ENCODE data around the gene CCDC18. TPM values are rescaled to one million over a fixed set of nuclear protein-coding genes. Genes with fewer than 3 reads are reported as not detected.
"Not testable (repeated sequence)": the region's sequence is repeated elsewhere in the genome, so short reads cannot be mapped to it uniquely, and the experiment has no call there.

Gene CCDC18
- total RNA-seq, 2 experiments from 2014 or later = 46.5 to 59.0 TPM

- Histone ChIP-seq H3K36me3 (ENCODE audit: insufficient read depth, low read length) (peaks cover 98% of the 10 kb centered on the region), H3K4me3 (ENCODE audit: low read depth, low read length, poor library complexity, severe bottlenecking) (no peak overlapping the region), H3K27ac (ENCODE audit: low read depth, low read length, poor library complexity, severe bottlenecking) (no peak overlapping the region), H3K4me1 (ENCODE audit: insufficient read depth, low read length, poor library complexity, severe bottlenecking) (no peaks in the 10 kb centered on the region), H3K9me3 (ENCODE audit: low read length) (peaks cover 11% of the 10 kb centered on the region; the same call in 1 of the 2 replicates), H4K20me1 (ENCODE audit: insufficient read depth, low read length) (no peaks in the 10 kb centered on the region), H3K4me2 (ENCODE audit: low read length) (no peak overlapping the region), H2AFZ (ENCODE audit: low read length) (no peak overlapping the region), H3K79me2 (ENCODE audit: insufficient read depth, low read depth, low read length) (no peaks in the 10 kb centered on the region), H3K9me2 (ENCODE audit: insufficient read depth, low read length) (no peaks in the 10 kb centered on the region)
- ChIA-PET CTCF (ENCODE audit: unreplicated experiment) (no interaction called here), POLR2A (interaction anchor here (0.9 to 2.3 kb wide), 2 partner anchors 8 to 104 kb away, joined by 3 to 10 read pairs; no protein-coding TSS in a partner anchor)
- intact Hi-C loops (cut with micrococcal nuclease; ENCODE audit: unreplicated experiment) = no loop called here
- no TSS peak for BruUV-seq (replicated peaks)
- DNase-seq (ENCODE audit: low spot score) = no peak
- no peak for TF ChIP-seq EZH2phosphoT487 (IDR thresholded peaks at IDR 0.05; ENCODE audit: borderline replicate concordance, low read depth, low read length)
- TF ChIP-seq, protein P1, sequence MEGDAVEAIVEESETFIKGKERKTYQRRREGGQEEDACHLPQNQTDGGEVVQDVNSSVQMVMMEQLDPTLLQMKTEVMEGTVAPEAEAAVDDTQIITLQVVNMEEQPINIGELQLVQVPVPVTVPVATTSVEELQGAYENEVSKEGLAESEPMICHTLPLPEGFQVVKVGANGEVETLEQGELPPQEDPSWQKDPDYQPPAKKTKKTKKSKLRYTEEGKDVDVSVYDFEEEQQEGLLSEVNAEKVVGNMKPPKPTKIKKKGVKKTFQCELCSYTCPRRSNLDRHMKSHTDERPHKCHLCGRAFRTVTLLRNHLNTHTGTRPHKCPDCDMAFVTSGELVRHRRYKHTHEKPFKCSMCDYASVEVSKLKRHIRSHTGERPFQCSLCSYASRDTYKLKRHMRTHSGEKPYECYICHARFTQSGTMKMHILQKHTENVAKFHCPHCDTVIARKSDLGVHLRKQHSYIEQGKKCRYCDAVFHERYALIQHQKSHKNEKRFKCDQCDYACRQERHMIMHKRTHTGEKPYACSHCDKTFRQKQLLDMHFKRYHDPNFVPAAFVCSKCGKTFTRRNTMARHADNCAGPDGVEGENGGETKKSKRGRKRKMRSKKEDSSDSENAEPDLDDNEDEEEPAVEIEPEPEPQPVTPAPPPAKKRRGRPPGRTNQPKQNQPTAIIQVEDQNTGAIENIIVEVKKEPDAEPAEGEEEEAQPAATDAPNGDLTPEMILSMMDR (conservative IDR thresholded peaks at IDR 0.05; ENCODE audit: low read length) = no peak
Measured at GRCh38 chr1:93237021-93237420, 56.5 kb downstream of the CCDC18 start.

- Histone ChIP-seq H3K9me2 (ENCODE audit: insufficient read depth, low read length) (no peaks in the 10 kb centered on the region), H3K4me1 (ENCODE audit: insufficient read depth, low read length, poor library complexity, severe bottlenecking) (no peaks in the 10 kb centered on the region), H3K9me3 (ENCODE audit: low read length) (peaks cover 21% of the 10 kb centered on the region; the same call in 1 of the 2 replicates), H3K79me2 (ENCODE audit: insufficient read depth, low read depth, low read length) (no peaks in the 10 kb centered on the region), H3K36me3 (ENCODE audit: insufficient read depth, low read length) (peaks cover 99% of the 10 kb centered on the region), H4K20me1 (ENCODE audit: insufficient read depth, low read length) (no peaks in the 10 kb centered on the region), H3K4me2 (ENCODE audit: low read length) (no peak overlapping the region), H3K27ac (ENCODE audit: low read depth, low read length, poor library complexity, severe bottlenecking) (no peak overlapping the region), H2AFZ (ENCODE audit: low read length) (no peak overlapping the region), H3K4me3 (ENCODE audit: low read depth, low read length, poor library complexity, severe bottlenecking) (no peak overlapping the region)
- intact Hi-C loops (cut with micrococcal nuclease; ENCODE audit: unreplicated experiment) = no loop called here
- TF ChIP-seq, protein P1 (conservative IDR thresholded peaks at IDR 0.05; ENCODE audit: low read length) = no peak
- TF ChIP-seq EZH2phosphoT487 (IDR thresholded peaks at IDR 0.05; ENCODE audit: borderline replicate concordance, low read depth, low read length) = no peak
- POLR2A ChIA-PET = interaction anchor here (0.5 to 2.5 kb wide), 7 partner anchors 9 to 924 kb away, joined by 3 to 10 read pairs (median 3); no protein-coding TSS in a partner anchor
- no peak for DNase-seq (ENCODE audit: low spot score)
- BruUV-seq (replicated peaks) = no TSS peak
- CTCF ChIA-PET (ENCODE audit: unreplicated experiment) = no interaction called here
Measured at GRCh38 chr1:93238425-93238824, 57.9 kb downstream of the CCDC18 start.

DNA sequence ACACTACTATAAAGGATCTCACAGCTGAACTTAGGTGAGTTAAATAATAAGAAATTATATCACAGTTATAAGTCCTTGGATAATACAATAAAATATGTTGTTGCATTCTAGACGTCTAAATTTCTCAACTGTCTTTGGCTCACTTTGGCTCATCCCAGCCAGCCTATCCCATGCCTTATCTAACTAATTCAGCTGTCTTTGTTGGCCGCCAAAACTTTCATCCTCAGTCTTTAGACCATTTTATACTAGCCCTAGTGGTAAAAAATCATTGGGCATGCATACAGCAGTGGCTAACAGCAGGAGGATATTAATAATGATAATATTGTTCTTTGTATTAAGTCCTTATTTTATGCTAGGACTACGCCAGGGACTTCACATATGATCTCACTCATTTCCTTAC, 59.3 kb downstream of the CCDC18 start:
- Histone ChIP-seq H4K20me1 (ENCODE audit: insufficient read depth, low read length) (no peaks in the 10 kb centered on the region), H3K4me3 (ENCODE audit: low read depth, low read length, poor library complexity, severe bottlenecking) (no peak overlapping the region), H3K36me3 (ENCODE audit: insufficient read depth, low read length) (peaks cover 100% of the 10 kb centered on the region), H3K4me2 (ENCODE audit: low read length) (no peak overlapping the region), H2AFZ (ENCODE audit: low read length) (no peak overlapping the region), H3K79me2 (ENCODE audit: insufficient read depth, low read depth, low read length) (no peaks in the 10 kb centered on the region), H3K27ac (ENCODE audit: low read depth, low read length, poor library complexity, severe bottlenecking) (no peak overlapping the region), H3K9me3 (ENCODE audit: low read length) (peaks cover 24% of the 10 kb centered on the region; the same call in 1 of the 2 replicates), H3K9me2 (ENCODE audit: insufficient read depth, low read length) (no peaks in the 10 kb centered on the region), H3K4me1 (ENCODE audit: insufficient read depth, low read length, poor library complexity, severe bottlenecking) (no peaks in the 10 kb centered on the region)
- intact Hi-C loops (cut with micrococcal nuclease; ENCODE audit: unreplicated experiment) = loop anchor here (5.0 kb wide), 1 partner anchor 38 kb away; no protein-coding TSS in a partner anchor
- ChIA-PET CTCF (ENCODE audit: unreplicated experiment) (no interaction called here), POLR2A (interaction anchor here (0.6 to 2.5 kb wide), 3 partner anchors 9 to 25 kb away, joined by 4 to 9 read pairs (median 5); no protein-coding TSS in a partner anchor)
- no peak for DNase-seq (ENCODE audit: low spot score)
- no peak for TF ChIP-seq EZH2phosphoT487 (IDR thresholded peaks at IDR 0.05; ENCODE audit: borderline replicate concordance, low read depth, low read length)
- TF ChIP-seq, protein P1 (conservative IDR thresholded peaks at IDR 0.05; ENCODE audit: low read length) = no peak
- no TSS peak for BruUV-seq (replicated peaks)

DNA sequence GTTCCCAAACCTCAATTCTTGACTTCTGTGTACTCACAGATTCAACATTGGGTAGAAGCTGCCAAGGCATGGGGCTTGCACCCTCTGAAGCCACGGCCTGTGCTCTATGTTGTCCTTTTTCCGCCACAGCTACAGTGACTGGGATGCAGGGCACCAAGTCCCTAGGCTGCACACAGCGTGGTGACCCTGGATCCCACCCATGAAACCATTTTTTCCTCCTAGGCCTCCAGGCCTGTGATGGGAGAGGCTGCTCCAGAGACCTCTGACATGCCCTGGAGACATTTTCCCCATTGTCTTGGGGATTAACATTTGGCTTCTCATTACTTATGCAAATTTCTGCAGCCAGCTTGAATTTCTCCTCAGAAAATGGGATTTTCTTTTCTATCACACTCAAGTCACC, 62.7 kb downstream of the CCDC18 start:
- POLR2A ChIA-PET; H2AFZ ChIP-seq (ENCODE audit: low read length); BruUV-seq (replicated peaks); H3K27ac ChIP-seq (ENCODE audit: low read depth, low read length, poor library complexity, severe bottlenecking); H4K20me1 ChIP-seq (ENCODE audit: insufficient read depth, low read length); H3K4me3 ChIP-seq (ENCODE audit: low read depth, low read length, poor library complexity, severe bottlenecking); H3K79me2 ChIP-seq (ENCODE audit: insufficient read depth, low read depth, low read length); H3K4me2 ChIP-seq (ENCODE audit: low read length); CTCF ChIA-PET (ENCODE audit: unreplicated experiment); H3K4me1 ChIP-seq (ENCODE audit: insufficient read depth, low read length, poor library complexity, severe bottlenecking); DNase-seq (ENCODE audit: low spot score); H3K9me2 ChIP-seq (ENCODE audit: insufficient read depth, low read length): not testable (repeated sequence)
- H3K36me3 ChIP-seq (ENCODE audit: insufficient read depth, low read length) = peaks cover 97% of the 10 kb centered on the region
- peaks cover 24% of the 10 kb centered on the region; the same call in 1 of the 2 replicates for H3K9me3 ChIP-seq (ENCODE audit: low read length)
- intact Hi-C loops (cut with micrococcal nuclease; ENCODE audit: unreplicated experiment) = loop anchor here (5.0 kb wide), 1 partner anchor 41 kb away; no protein-coding TSS in a partner anchor

All from OCI-LY7 (cell line).